ENCODE measurements around the gene KLHL30.

Gene KLHL30

GRCh38 chr2:238103465-238104225, 34.8 kb upstream of the KLHL30 start:
- H3K4me1 ChIP-seq (ENCODE audit: control insufficient read depth, insufficient read depth, low read length, unreplicated experiment) = no peaks in the 10 kb centered on the region
- H2AFZ ChIP-seq (ENCODE audit: low read length, unreplicated experiment) = no peak overlapping the region
- H3K27me3 ChIP-seq (ENCODE audit: insufficient read depth, low read length) = no peaks in the 10 kb centered on the region
- H3K79me2 ChIP-seq (ENCODE audit: control insufficient read depth, insufficient read depth, low read length, unreplicated experiment) = no peaks in the 10 kb centered on the region
- H3K27ac ChIP-seq (ENCODE audit: low read depth, low read length) = no peak overlapping the region
- H3K36me3 ChIP-seq (ENCODE audit: insufficient read depth, low read length) = no peaks in the 10 kb centered on the region
- H3K4me3 ChIP-seq (ENCODE audit: low read depth, low read length) = no peak overlapping the region

- Histone ChIP-seq H3K79me2 (ENCODE audit: control insufficient read depth, insufficient read depth, low read length, unreplicated experiment) (no peaks in the 10 kb centered on the region), H3K4me3 (ENCODE audit: low read depth, low read length) (no peak overlapping the region), H3K36me3 (ENCODE audit: insufficient read depth, low read length) (no peaks in the 10 kb centered on the region), H3K27ac (ENCODE audit: low read depth, low read length) (no peak overlapping the region), H3K27me3 (ENCODE audit: insufficient read depth, low read length) (no peaks in the 10 kb centered on the region), H3K4me1 (ENCODE audit: control insufficient read depth, insufficient read depth, low read length, unreplicated experiment) (no peaks in the 10 kb centered on the region), H2AFZ (ENCODE audit: low read length, unreplicated experiment) (no peak overlapping the region)
Observed at GRCh38 chr2:238104226-238104690, 34.2 kb upstream of the KLHL30 start.

- H2AFZ ChIP-seq (ENCODE audit: low read length, unreplicated experiment) = no peak overlapping the region
- H3K27ac ChIP-seq (ENCODE audit: low read depth, low read length) = no peak overlapping the region
- no peaks in the 10 kb centered on the region for H3K27me3 ChIP-seq (ENCODE audit: insufficient read depth, low read length)
- no peak overlapping the region for H3K4me3 ChIP-seq (ENCODE audit: low read depth, low read length)
- H3K79me2 ChIP-seq (ENCODE audit: control insufficient read depth, insufficient read depth, low read length, unreplicated experiment) = no peaks in the 10 kb centered on the region
- no peaks in the 10 kb centered on the region for H3K4me1 ChIP-seq (ENCODE audit: control insufficient read depth, insufficient read depth, low read length, unreplicated experiment)
- H3K36me3 ChIP-seq (ENCODE audit: insufficient read depth, low read length) = no peaks in the 10 kb centered on the region
Observed at GRCh38 chr2:238104691-238105371, 33.6 kb upstream of the KLHL30 start.

- no peak overlapping the region for H2AFZ ChIP-seq (ENCODE audit: low read length, unreplicated experiment)
- H3K27ac ChIP-seq (ENCODE audit: low read depth, low read length) = no peak overlapping the region
- H3K79me2 ChIP-seq (ENCODE audit: control insufficient read depth, insufficient read depth, low read length, unreplicated experiment) = no peaks in the 10 kb centered on the region
- H3K4me1 ChIP-seq (ENCODE audit: control insufficient read depth, insufficient read depth, low read length, unreplicated experiment) = no peaks in the 10 kb centered on the region
- no peak overlapping the region for H3K4me3 ChIP-seq (ENCODE audit: low read depth, low read length)
- H3K36me3 ChIP-seq (ENCODE audit: insufficient read depth, low read length) = no peaks in the 10 kb centered on the region
- no peaks in the 10 kb centered on the region for H3K27me3 ChIP-seq (ENCODE audit: insufficient read depth, low read length)
Observed at GRCh38 chr2:238105506-238106338, 32.7 kb upstream of the KLHL30 start.

GRCh38 chr2:238106339-238106697, 32.1 kb upstream of the KLHL30 start:
- no peaks in the 10 kb centered on the region for H3K4me1 ChIP-seq (ENCODE audit: control insufficient read depth, insufficient read depth, low read length, unreplicated experiment)
- H3K4me3 ChIP-seq (ENCODE audit: low read depth, low read length) = no peak overlapping the region
- no peaks in the 10 kb centered on the region for H3K36me3 ChIP-seq (ENCODE audit: insufficient read depth, low read length)
- H3K27ac ChIP-seq (ENCODE audit: low read depth, low read length) = no peak overlapping the region
- no peaks in the 10 kb centered on the region for H3K27me3 ChIP-seq (ENCODE audit: insufficient read depth, low read length)
- no peaks in the 10 kb centered on the region for H3K79me2 ChIP-seq (ENCODE audit: control insufficient read depth, insufficient read depth, low read length, unreplicated experiment)
- no peak overlapping the region for H2AFZ ChIP-seq (ENCODE audit: low read length, unreplicated experiment)

GRCh38 chr2:238106698-238107524, 31.6 kb upstream of the KLHL30 start:
- H2AFZ ChIP-seq (ENCODE audit: low read length, unreplicated experiment) = no peak overlapping the region
- H3K79me2 ChIP-seq (ENCODE audit: control insufficient read depth, insufficient read depth, low read length, unreplicated experiment) = no peaks in the 10 kb centered on the region
- H3K27me3 ChIP-seq (ENCODE audit: insufficient read depth, low read length) = no peaks in the 10 kb centered on the region
- H3K27ac ChIP-seq (ENCODE audit: low read depth, low read length) = no peak overlapping the region
- no peak overlapping the region for H3K4me3 ChIP-seq (ENCODE audit: low read depth, low read length)
- no peaks in the 10 kb centered on the region for H3K4me1 ChIP-seq (ENCODE audit: control insufficient read depth, insufficient read depth, low read length, unreplicated experiment)
- no peaks in the 10 kb centered on the region for H3K36me3 ChIP-seq (ENCODE audit: insufficient read depth, low read length)

GRCh38 chr2:238107525-238108422, 30.7 kb upstream of the KLHL30 start:
- H3K36me3 ChIP-seq (ENCODE audit: insufficient read depth, low read length) = no peaks in the 10 kb centered on the region
- H3K27me3 ChIP-seq (ENCODE audit: insufficient read depth, low read length) = no peaks in the 10 kb centered on the region
- no peak overlapping the region for H3K4me3 ChIP-seq (ENCODE audit: low read depth, low read length)
- H3K4me1 ChIP-seq (ENCODE audit: control insufficient read depth, insufficient read depth, low read length, unreplicated experiment) = no peaks in the 10 kb centered on the region
- no peaks in the 10 kb centered on the region for H3K79me2 ChIP-seq (ENCODE audit: control insufficient read depth, insufficient read depth, low read length, unreplicated experiment)
- H2AFZ ChIP-seq (ENCODE audit: low read length, unreplicated experiment) = no peak overlapping the region
- H3K27ac ChIP-seq (ENCODE audit: low read depth, low read length) = no peak overlapping the region

- Histone ChIP-seq H3K27me3 (ENCODE audit: insufficient read depth, low read length) (no peaks in the 10 kb centered on the region), H2AFZ (ENCODE audit: low read length, unreplicated experiment) (no peak overlapping the region), H3K79me2 (ENCODE audit: control insufficient read depth, insufficient read depth, low read length, unreplicated experiment) (no peaks in the 10 kb centered on the region), H3K36me3 (ENCODE audit: insufficient read depth, low read length) (no peaks in the 10 kb centered on the region), H3K4me1 (ENCODE audit: control insufficient read depth, insufficient read depth, low read length, unreplicated experiment) (no peaks in the 10 kb centered on the region), H3K27ac (ENCODE audit: low read depth, low read length) (no peak overlapping the region), H3K4me3 (ENCODE audit: low read depth, low read length) (no peak overlapping the region)
Observed at GRCh38 chr2:238108423-238109183, 29.9 kb upstream of the KLHL30 start.

GRCh38 chr2:238113611-238114010, 24.9 kb upstream of the KLHL30 start:
- Histone ChIP-seq H2AFZ (ENCODE audit: low read length, unreplicated experiment) (no peak overlapping the region), H3K36me3 (ENCODE audit: insufficient read depth, low read length) (no peaks in the 10 kb centered on the region), H3K27me3 (ENCODE audit: insufficient read depth, low read length) (peaks cover 14% of the 10 kb centered on the region), H3K4me1 (ENCODE audit: control insufficient read depth, insufficient read depth, low read length, unreplicated experiment) (no peaks in the 10 kb centered on the region), H3K27ac (ENCODE audit: low read depth, low read length) (no peak overlapping the region), H3K4me3 (ENCODE audit: low read depth, low read length) (no peak overlapping the region), H3K79me2 (ENCODE audit: control insufficient read depth, insufficient read depth, low read length, unreplicated experiment) (no peaks in the 10 kb centered on the region)
